Neural progenitor cell (in vitro differentiated cells): Measurements from ENCODE around the gene INPP5D.

Experiments
- CTCF ChIP-seq: fragments of 200-600 bp; sonication (generic); IDR thresholded peaks from 2 replicates; pipeline ENCODE4 v1.5.1; 2017; ENCODE audit warnings: antibody characterized with exemption, mild to moderate bottlenecking
- EZH2 ChIP-seq: fragments of 200-600 bp; sonication (generic); IDR thresholded peaks from 2 replicates; pipeline ENCODE4 v1.6.1; 2017; ENCODE audit warnings: antibody characterized with exemption, mild to moderate bottlenecking, moderate library complexity

- no peak for TF ChIP-seq CTCF
- TF ChIP-seq EZH2, result no peak
These were observed 183.2 kb downstream of the INPP5D start for GRCh38 chr2:233243348-233243747.
